ENCODE data around the gene RPTOR. TPM values are rescaled to one million over a fixed set of nuclear protein-coding genes. Genes with fewer than 3 reads are reported as not detected.
"Not testable (repeated sequence)": the region's sequence is repeated elsewhere in the genome, so short reads cannot be mapped to it uniquely, and the experiment has no call there.

The RPTOR gene
- polyA plus RNA-seq, 2 donors: 7.1 to 10.5 TPM

DNA sequence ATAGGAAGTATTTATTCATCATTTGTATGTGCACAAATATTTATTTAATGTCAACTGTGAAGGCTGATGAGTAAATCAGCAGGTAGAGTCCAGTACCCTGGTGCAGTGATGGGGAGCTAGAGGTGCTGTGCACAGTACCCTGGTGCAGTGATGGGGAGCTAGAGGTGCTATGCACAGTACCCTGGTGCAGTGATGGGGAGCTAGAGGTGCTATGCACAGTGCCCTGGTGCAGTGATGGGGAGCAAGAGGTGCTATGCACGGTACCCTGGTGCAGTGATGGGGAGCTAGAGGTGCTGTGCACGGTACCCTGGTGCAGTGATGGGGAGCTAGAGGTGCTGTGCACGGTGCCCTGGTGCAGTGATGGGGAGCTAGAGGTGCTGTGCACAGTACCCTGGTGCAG, 154.6 kb downstream of the RPTOR start:
- not testable (repeated sequence) for H3K4me3 ChIP-seq (ENCODE audit: low read depth in 1 of 2, low read length in 2 of 2); H3K9me3 ChIP-seq (ENCODE audit: control insufficient read depth in 2 of 2, insufficient read depth in 1 of 2, low read depth in 1 of 2, low read length in 1 of 2); H3K36me3 ChIP-seq (ENCODE audit: control insufficient read depth in 2 of 2, insufficient read depth in 2 of 2, low read length in 1 of 2); H3K27me3 ChIP-seq (ENCODE audit: control insufficient read depth in 1 of 2, insufficient read depth in 2 of 2, low read length in 2 of 2); H3K27ac ChIP-seq (ENCODE audit: low read depth in 2 of 2, low read length in 1 of 2); H3K4me1 ChIP-seq (ENCODE audit: control insufficient read depth in 2 of 2, insufficient read depth in 2 of 2, low read length in 1 of 2)
- WGBS, 2 donors: 100% methylated on average over 2 to 3 of the region's 3 CpGs

DNA sequence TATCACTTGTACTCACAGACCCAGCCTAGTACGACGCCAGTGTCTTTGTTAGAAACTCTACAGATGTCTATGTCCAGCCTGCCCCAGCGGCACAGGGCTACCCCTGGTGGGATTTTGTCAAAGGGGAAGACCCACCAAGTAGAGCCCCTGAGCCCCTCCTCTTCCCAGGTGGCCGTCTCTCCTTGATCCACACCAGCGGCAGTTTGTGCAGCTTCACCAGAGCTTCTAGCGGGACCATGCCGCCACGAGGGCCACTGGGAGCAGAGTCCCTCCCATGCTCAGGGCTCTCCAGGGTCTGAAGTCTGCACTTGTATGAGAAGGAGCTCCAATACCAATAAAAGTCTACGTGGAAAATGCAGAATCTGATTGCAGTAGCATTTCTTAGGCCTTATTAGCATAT, 157.1 kb downstream of the RPTOR start:
- WGBS, 2 donors: 92 to 95% methylated on average over 9 of the region's 9 CpGs
- Histone ChIP-seq H3K4me3 (ENCODE audit: low read depth in 1 of 2, low read length in 2 of 2) (no peak overlapping the region), H3K4me1 (ENCODE audit: control insufficient read depth in 2 of 2, insufficient read depth in 2 of 2, low read length in 1 of 2) (peaks cover under 1 to 2% of the 10 kb centered on the region in 2 donors), H3K27ac (ENCODE audit: low read depth in 2 of 2, low read length in 1 of 2) (no peak overlapping the region), H3K36me3 (ENCODE audit: control insufficient read depth in 2 of 2, insufficient read depth in 2 of 2, low read length in 1 of 2) (no peaks in the 10 kb centered on the region), H3K27me3 (ENCODE audit: control insufficient read depth in 1 of 2, insufficient read depth in 2 of 2, low read length in 2 of 2) (no peaks in the 10 kb centered on the region), H3K9me3 (ENCODE audit: control insufficient read depth in 2 of 2, insufficient read depth in 1 of 2, low read depth in 1 of 2, low read length in 1 of 2) (no peaks in the 10 kb centered on the region)

DNA sequence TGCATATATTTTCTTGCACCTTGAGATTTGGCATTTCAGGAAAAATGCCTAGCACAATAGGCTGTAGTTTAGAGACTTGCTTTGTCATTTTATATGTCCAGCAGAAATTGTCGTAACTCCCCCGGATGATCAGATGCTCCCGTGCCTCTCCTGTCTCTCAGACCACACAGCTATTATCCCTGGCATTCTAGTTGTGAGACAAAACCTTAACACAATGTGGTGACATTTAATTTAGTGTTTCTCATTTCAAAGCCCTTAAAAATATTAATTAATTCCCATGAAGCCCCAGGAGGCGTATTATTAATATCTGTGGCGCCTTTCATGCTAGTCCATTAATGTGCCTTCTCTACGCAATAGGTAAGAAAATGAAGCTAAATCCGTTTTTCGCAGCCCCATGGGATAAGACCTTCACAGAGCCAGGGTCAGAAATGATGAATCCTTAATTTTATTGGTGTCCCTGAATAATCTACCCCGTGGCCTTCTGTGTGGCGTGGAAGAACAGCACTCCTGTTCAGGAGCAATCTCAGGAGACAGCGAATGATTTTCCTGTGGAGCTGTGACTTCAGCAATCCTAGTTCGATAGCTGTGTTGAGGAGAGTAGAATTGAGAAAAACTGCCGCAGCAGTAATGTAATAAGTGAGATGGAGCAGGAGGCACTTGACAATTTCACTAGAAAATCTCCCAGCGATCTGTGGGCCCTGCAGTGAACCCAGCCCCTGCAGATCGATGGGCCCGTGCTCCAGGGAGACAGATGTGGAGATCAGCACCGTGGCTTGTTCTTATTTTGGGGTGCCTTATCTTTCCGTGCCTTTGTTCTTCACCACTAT, 157.9 kb downstream of the RPTOR start:
- H3K9me3 ChIP-seq (ENCODE audit: control insufficient read depth in 2 of 2, insufficient read depth in 1 of 2, low read depth in 1 of 2, low read length in 1 of 2): no peaks in the 10 kb centered on the region
- no peak overlapping the region for H3K27ac ChIP-seq (ENCODE audit: low read depth in 2 of 2, low read length in 1 of 2)
- peaks cover 0 to 2% of the 10 kb centered on the region in 2 donors for H3K4me1 ChIP-seq (ENCODE audit: control insufficient read depth in 2 of 2, insufficient read depth in 2 of 2, low read length in 1 of 2)
- no peak overlapping the region for H3K4me3 ChIP-seq (ENCODE audit: low read depth in 1 of 2, low read length in 2 of 2)
- no peaks in the 10 kb centered on the region for H3K36me3 ChIP-seq (ENCODE audit: control insufficient read depth in 2 of 2, insufficient read depth in 2 of 2, low read length in 1 of 2)
- 90 to 93% methylated on average over 18 of the region's 18 CpGs for WGBS, 2 donors
- no peaks in the 10 kb centered on the region for H3K27me3 ChIP-seq (ENCODE audit: control insufficient read depth in 1 of 2, insufficient read depth in 2 of 2, low read length in 2 of 2)

DNA sequence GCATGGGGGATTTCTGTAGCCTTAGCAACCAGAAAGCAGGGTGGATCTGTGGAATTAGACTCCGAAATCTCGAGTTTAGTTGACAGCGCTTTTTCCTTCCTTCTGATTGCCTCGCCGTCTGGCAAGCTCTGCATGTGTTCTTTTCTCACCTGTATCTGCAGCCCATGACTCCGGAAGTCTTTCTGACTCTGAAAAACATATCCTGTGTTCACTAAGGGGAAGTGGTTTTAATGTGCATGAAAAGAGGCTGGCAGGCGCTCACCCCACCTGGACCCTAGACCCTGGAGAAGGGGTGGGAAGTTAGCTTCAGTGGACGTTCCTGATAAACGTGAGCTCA, 158.5 kb downstream of the RPTOR start:
- H3K36me3 ChIP-seq (ENCODE audit: control insufficient read depth in 2 of 2, insufficient read depth in 2 of 2, low read length in 1 of 2): peaks cover 0 to 5% of the 10 kb centered on the region in 2 donors
- WGBS, 2 donors: 60 to 74% methylated on average over 9 of the region's 9 CpGs
- H3K4me3 ChIP-seq (ENCODE audit: low read depth in 1 of 2, low read length in 2 of 2): no peak overlapping the region
- peaks cover 0 to 2% of the 10 kb centered on the region in 2 donors for H3K4me1 ChIP-seq (ENCODE audit: control insufficient read depth in 2 of 2, insufficient read depth in 2 of 2, low read length in 1 of 2)
- no peak overlapping the region for H3K27ac ChIP-seq (ENCODE audit: low read depth in 2 of 2, low read length in 1 of 2)
- H3K9me3 ChIP-seq (ENCODE audit: control insufficient read depth in 2 of 2, insufficient read depth in 1 of 2, low read depth in 1 of 2, low read length in 1 of 2): no peaks in the 10 kb centered on the region
- H3K27me3 ChIP-seq (ENCODE audit: control insufficient read depth in 1 of 2, insufficient read depth in 2 of 2, low read length in 2 of 2): no peaks in the 10 kb centered on the region

DNA sequence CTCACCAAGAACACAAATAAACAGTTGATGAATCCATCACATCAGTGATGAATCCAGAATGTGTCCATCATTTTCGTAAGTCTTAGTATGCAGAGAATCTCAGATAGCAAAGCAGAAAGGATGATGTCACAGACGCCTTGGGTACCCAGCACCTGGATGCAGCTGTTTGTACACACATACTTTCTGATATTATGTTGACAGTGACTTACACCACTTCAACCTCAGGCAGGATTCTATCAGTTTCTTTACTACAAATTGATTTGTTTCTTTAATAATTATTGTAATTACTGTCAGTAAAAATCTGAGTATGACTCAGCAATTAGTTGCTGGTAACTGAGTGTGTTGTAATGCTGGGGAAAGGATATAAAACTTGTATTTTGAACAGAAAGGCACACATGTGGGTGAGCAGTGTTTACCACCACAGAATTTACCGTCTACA, 159.8 kb downstream of the RPTOR start:
- Histone ChIP-seq H3K4me3 (ENCODE audit: low read depth in 1 of 2, low read length in 2 of 2) (no peak overlapping the region), H3K4me1 (ENCODE audit: control insufficient read depth in 2 of 2, insufficient read depth in 2 of 2, low read length in 1 of 2) (peaks cover 0 to 2% of the 10 kb centered on the region in 2 donors), H3K36me3 (ENCODE audit: control insufficient read depth in 2 of 2, insufficient read depth in 2 of 2, low read length in 1 of 2) (peaks cover 0 to 12% of the 10 kb centered on the region in 2 donors), H3K9me3 (ENCODE audit: control insufficient read depth in 2 of 2, insufficient read depth in 1 of 2, low read depth in 1 of 2, low read length in 1 of 2) (no peaks in the 10 kb centered on the region), H3K27ac (ENCODE audit: low read depth in 2 of 2, low read length in 1 of 2) (no peak overlapping the region), H3K27me3 (ENCODE audit: control insufficient read depth in 1 of 2, insufficient read depth in 2 of 2, low read length in 2 of 2) (no peaks in the 10 kb centered on the region)
- 84 to 89% methylated on average over 3 of the region's 3 CpGs for WGBS, 2 donors

DNA sequence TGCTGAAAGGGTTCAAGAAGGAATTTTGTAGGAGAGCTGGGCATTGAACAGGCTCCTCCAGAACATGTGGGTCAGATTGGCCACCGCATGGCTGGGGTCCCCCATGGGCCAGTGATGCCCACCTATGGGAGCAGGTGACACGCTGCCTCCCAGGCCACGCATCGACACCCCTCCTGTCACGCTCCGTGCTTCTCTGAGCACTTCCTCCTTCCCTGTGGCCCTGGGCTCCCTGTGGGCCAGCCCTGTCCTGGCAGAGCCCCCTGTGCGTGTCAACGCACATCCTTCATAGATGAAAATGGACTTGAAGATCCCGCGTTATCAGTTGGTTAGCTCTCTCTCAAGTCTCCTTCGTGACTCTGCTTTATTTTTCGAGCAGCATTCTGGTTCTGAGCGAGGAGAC, 160.3 kb downstream of the RPTOR start:
- no peak overlapping the region for H3K27ac ChIP-seq (ENCODE audit: low read depth in 2 of 2, low read length in 1 of 2)
- no peak overlapping the region for H3K4me3 ChIP-seq (ENCODE audit: low read depth in 1 of 2, low read length in 2 of 2)
- H3K4me1 ChIP-seq (ENCODE audit: control insufficient read depth in 2 of 2, insufficient read depth in 2 of 2, low read length in 1 of 2): peaks cover 0 to 2% of the 10 kb centered on the region in 2 donors
- 89 to 95% methylated on average over 10 to 13 of the region's 13 CpGs for WGBS, 2 donors
- H3K9me3 ChIP-seq (ENCODE audit: control insufficient read depth in 2 of 2, insufficient read depth in 1 of 2, low read depth in 1 of 2, low read length in 1 of 2): no peaks in the 10 kb centered on the region
- peaks cover 0 to 13% of the 10 kb centered on the region in 2 donors for H3K36me3 ChIP-seq (ENCODE audit: control insufficient read depth in 2 of 2, insufficient read depth in 2 of 2, low read length in 1 of 2)
- no peaks in the 10 kb centered on the region for H3K27me3 ChIP-seq (ENCODE audit: control insufficient read depth in 1 of 2, insufficient read depth in 2 of 2, low read length in 2 of 2)

DNA sequence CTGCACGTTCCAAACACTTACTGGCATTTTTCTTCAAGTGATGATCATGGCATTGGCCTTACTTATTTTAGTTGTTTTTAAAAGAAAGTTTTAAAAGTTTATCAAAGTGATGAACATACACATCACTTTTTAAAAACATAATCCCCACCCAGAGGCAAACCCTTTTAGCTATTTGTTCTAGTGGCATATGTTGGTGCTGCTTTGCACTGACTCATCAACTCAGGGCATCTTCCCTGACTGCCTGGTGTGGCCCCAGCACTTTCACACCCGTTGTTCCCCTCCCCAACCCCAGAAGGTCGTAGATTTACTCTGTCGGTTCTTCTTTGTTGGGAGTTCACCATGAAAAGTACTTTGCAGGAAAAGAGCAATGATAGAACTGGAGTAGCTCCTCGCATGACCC, 161.3 kb downstream of the RPTOR start:
- Histone ChIP-seq H3K36me3 (ENCODE audit: control insufficient read depth in 2 of 2, insufficient read depth in 2 of 2, low read length in 1 of 2) (peaks cover 0 to 13% of the 10 kb centered on the region in 2 donors), H3K9me3 (ENCODE audit: control insufficient read depth in 2 of 2, insufficient read depth in 1 of 2, low read depth in 1 of 2, low read length in 1 of 2) (no peaks in the 10 kb centered on the region), H3K4me3 (ENCODE audit: low read depth in 1 of 2, low read length in 2 of 2) (no peak overlapping the region), H3K27me3 (ENCODE audit: control insufficient read depth in 1 of 2, insufficient read depth in 2 of 2, low read length in 2 of 2) (no peaks in the 10 kb centered on the region), H3K27ac (ENCODE audit: low read depth in 2 of 2, low read length in 1 of 2) (no peak overlapping the region), H3K4me1 (ENCODE audit: control insufficient read depth in 2 of 2, insufficient read depth in 2 of 2, low read length in 1 of 2) (peaks cover 0 to 2% of the 10 kb centered on the region in 2 donors)
- 47 to 50% methylated on average over 5 of the region's 5 CpGs for WGBS, 2 donors

DNA sequence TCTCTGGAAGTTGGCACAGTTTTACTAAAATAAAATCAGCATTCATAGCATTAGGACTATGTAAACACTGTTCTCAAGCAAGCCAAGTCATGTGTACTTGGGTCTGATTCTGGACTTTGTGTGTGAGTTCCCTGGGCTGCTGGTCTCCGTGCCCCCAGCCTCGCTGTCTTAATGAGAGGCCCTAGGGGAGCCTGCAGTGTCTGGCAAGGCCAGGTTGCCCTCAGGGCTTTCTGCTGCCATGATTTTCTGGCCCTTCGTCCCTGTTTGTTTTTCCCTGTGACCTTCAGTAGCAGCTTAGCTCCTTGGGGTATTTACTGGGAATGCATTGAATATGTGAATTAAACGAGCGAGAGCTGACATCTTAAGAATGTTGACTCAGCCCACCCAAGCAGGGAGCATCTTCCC, 161.8 kb downstream of the RPTOR start:
- peaks cover 0 to 2% of the 10 kb centered on the region in 2 donors for H3K4me1 ChIP-seq (ENCODE audit: control insufficient read depth in 2 of 2, insufficient read depth in 2 of 2, low read length in 1 of 2)
- H3K36me3 ChIP-seq (ENCODE audit: control insufficient read depth in 2 of 2, insufficient read depth in 2 of 2, low read length in 1 of 2): peaks cover 0 to 13% of the 10 kb centered on the region in 2 donors
- no peak overlapping the region for H3K4me3 ChIP-seq (ENCODE audit: low read depth in 1 of 2, low read length in 2 of 2)
- H3K27ac ChIP-seq (ENCODE audit: low read depth in 2 of 2, low read length in 1 of 2): no peak overlapping the region
- 54% methylated on average over 5 of the region's 5 CpGs for WGBS, 2 donors
- no peaks in the 10 kb centered on the region for H3K9me3 ChIP-seq (ENCODE audit: control insufficient read depth in 2 of 2, insufficient read depth in 1 of 2, low read depth in 1 of 2, low read length in 1 of 2)
- H3K27me3 ChIP-seq (ENCODE audit: control insufficient read depth in 1 of 2, insufficient read depth in 2 of 2, low read length in 2 of 2): no peaks in the 10 kb centered on the region

DNA sequence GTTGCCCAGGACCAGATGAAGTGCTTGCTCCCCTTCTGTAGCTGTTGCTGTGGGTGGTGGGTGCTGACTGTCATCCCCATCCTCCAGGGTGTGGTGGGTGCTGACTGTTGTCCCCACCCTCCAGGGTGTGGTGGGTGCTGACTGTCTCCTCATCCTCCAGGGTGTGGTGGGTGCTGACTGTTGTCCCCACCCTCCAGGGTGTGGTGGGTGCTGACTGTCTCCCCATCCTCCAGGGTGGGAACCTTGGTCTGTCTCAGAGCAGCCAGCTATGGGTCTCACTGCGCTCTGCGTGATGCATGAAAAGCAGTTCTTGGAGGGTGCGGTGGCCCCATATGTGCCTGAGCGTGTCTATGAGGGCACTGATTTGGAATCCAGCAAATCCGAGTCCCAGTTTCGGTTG, 163.8 kb downstream of the RPTOR start:
- H3K27ac ChIP-seq (ENCODE audit: low read depth in 2 of 2, low read length in 1 of 2): no peak overlapping the region
- H3K4me1 ChIP-seq (ENCODE audit: control insufficient read depth in 2 of 2, insufficient read depth in 2 of 2, low read length in 1 of 2): peaks cover 0 to 2% of the 10 kb centered on the region in 2 donors
- H3K4me3 ChIP-seq (ENCODE audit: low read depth in 1 of 2, low read length in 2 of 2): no peak overlapping the region
- H3K9me3 ChIP-seq (ENCODE audit: control insufficient read depth in 2 of 2, insufficient read depth in 1 of 2, low read depth in 1 of 2, low read length in 1 of 2): no peaks in the 10 kb centered on the region
- H3K27me3 ChIP-seq (ENCODE audit: control insufficient read depth in 1 of 2, insufficient read depth in 2 of 2, low read length in 2 of 2): no peaks in the 10 kb centered on the region
- WGBS, 2 donors: 76 to 87% methylated on average over 6 of the region's 6 CpGs
- H3K36me3 ChIP-seq (ENCODE audit: control insufficient read depth in 2 of 2, insufficient read depth in 2 of 2, low read length in 1 of 2): peaks cover 0 to 13% of the 10 kb centered on the region in 2 donors

DNA sequence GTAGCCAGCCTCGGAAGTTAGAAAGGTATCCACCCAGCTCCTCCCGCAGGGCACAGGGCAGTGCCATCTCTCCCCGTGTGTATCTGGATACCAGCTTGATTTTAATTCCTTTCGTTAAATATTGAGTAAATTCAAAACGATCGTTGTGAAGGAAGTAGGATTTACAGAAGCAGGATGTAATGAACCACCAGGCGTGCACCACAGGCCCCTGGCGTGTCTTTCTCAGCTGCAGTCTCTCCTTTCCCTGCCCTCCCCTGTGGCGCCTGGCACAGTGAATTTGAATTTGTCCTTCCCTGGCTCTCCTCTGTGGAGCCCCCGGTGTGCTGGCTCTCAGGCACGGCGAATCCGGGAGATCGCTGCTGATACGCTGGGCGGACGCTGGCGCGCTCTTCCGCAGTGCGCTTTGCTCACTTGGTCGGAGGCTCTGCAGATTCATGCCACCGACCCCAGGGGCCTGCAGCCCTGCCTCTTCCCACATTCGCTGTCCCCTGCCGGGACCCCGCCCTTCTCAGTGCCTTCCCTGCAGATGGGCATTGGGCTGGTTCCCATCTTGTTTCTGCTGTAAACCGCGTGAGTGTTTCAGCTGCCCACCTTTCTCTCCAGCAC, 164.6 kb downstream of the RPTOR start:
- peaks cover 0 to 13% of the 10 kb centered on the region in 2 donors for H3K36me3 ChIP-seq (ENCODE audit: control insufficient read depth in 2 of 2, insufficient read depth in 2 of 2, low read length in 1 of 2)
- H3K9me3 ChIP-seq (ENCODE audit: control insufficient read depth in 2 of 2, insufficient read depth in 1 of 2, low read depth in 1 of 2, low read length in 1 of 2): no peaks in the 10 kb centered on the region
- H3K4me1 ChIP-seq (ENCODE audit: control insufficient read depth in 2 of 2, insufficient read depth in 2 of 2, low read length in 1 of 2): peaks cover 0 to 2% of the 10 kb centered on the region in 2 donors
- no peak overlapping the region for H3K4me3 ChIP-seq (ENCODE audit: low read depth in 1 of 2, low read length in 2 of 2)
- WGBS, 2 donors: 91 to 92% methylated on average over 28 of the region's 28 CpGs
- H3K27ac ChIP-seq (ENCODE audit: low read depth in 2 of 2, low read length in 1 of 2): no peak overlapping the region
- H3K27me3 ChIP-seq (ENCODE audit: control insufficient read depth in 1 of 2, insufficient read depth in 2 of 2, low read length in 2 of 2): no peaks in the 10 kb centered on the region
